OCI-LY3 (cell line): Measurements from ENCODE around the gene DTNBP1.

Source experiments
- H2AFZ ChIP-seq: fragments of 200-600, 300-600 bp; shearing (Covaris generic); 2 replicates; pipeline ENCODE4 v1.6.0; 2014; ENCODE audit warnings: antibody characterized with exemption, low read depth, low read length
- H3K27ac ChIP-seq: fragments of 200-600, 300-600 bp; sonication (generic); 2 replicates; pipeline ENCODE4 v1.5.1; 2014; ENCODE audit warnings: mild to moderate bottlenecking, low read length, moderate library complexity, mixed read lengths
- H3K27me3 ChIP-seq: fragments of 200-600, 300-600 bp; sonication (generic); 2 replicates; pipeline ENCODE4 v1.6.1; 2014; ENCODE audit warnings: low read depth, low read length, mixed read lengths
- H3K36me3 ChIP-seq: fragments of 200-600, 300-600 bp; sonication (generic); replicated peaks from 2 replicates; pipeline ENCODE3; 2014; ENCODE audit warnings: low read depth, low read length, mixed read lengths
- H3K4me1 ChIP-seq: fragments of 300-600, 200-600 bp; sonication (generic); 2 replicates; pipeline ENCODE4 v1.6.1; 2014; ENCODE audit warnings: low read length, mixed read lengths
- H3K4me2 ChIP-seq: fragments of 200-600, 300-600 bp; sonication (generic); 2 replicates; pipeline ENCODE4 v1.6.1; 2014; ENCODE audit warnings: low read length, mixed read lengths
- H3K4me3 ChIP-seq: fragments of 300-600, 200-600 bp; sonication (generic); 2 replicates; pipeline ENCODE4 v1.5.1; 2014; ENCODE audit warnings: antibody characterized with exemption, mild to moderate bottlenecking, low read length, moderate library complexity
- H3K79me2 ChIP-seq: fragments of 300-600, 200-600 bp; shearing (Covaris generic); 2 replicates; pipeline ENCODE4 v1.6.1; 2014; ENCODE audit warnings: mild to moderate bottlenecking, low read length, mixed read lengths
- H3K9ac ChIP-seq: fragments of 300-600, 200-600 bp; shearing (Covaris generic); 2 replicates; pipeline ENCODE4 v1.6.0; 2014; ENCODE audit warnings: mild to moderate bottlenecking, low read length, moderate library complexity
- H3K9me3 ChIP-seq: fragments of 200-600, 300-600 bp; shearing (Covaris generic); 2 replicates; pipeline ENCODE4 v1.6.1; 2014; ENCODE audit warnings: low read length, mixed read lengths; ENCODE audit not compliant: insufficient read depth
- H4K20me1 ChIP-seq: fragments of 200-600, 300-600 bp; sonication (generic); 2 replicates; pipeline ENCODE4 v1.6.1; 2016; ENCODE audit warnings: low read length, mixed read lengths; ENCODE audit not compliant: insufficient read depth
- EZH2phosphoT487 ChIP-seq: fragments of 200-600 bp; shearing (Covaris generic); IDR thresholded peaks from 2 replicates; pipeline ENCODE4 v1.6.1; 2018; ENCODE audit warnings: antibody characterized with exemption, mixed run types, low read depth
- TF ChIP-seq, protein P1 (sequence below): fragments of 200-600, 300-600 bp; sonication (generic); IDR thresholded peaks from 2 replicates; pipeline ENCODE4 v1.5.1; 2014; ENCODE audit warnings: antibody characterized with exemption, low read length, low read depth

The DTNBP1 gene

DNA sequence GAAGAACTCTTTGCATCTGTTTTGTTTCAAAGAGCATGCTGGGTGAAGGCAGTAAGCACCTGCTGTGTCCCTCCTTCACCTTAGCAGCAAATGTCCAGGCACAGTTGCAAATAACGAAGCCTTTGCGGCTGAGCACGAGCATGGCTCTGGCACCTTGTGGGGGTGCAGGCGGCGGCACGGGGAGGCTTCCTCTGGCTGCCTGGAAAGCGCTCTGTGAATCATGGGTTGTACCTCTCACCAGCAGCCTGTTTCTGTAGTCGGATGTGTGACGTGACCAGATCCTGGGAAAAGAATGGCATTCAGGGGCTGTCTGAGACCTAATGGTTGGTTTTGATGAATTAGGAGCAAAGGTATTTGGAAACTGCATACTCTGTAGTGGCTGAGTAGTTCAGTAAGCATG, 144.8 kb downstream of the DTNBP1 start:
- no peaks in the 10 kb centered on the region for H3K4me1 ChIP-seq
- no peak overlapping the region for H3K4me3 ChIP-seq
- H2AFZ ChIP-seq: no peak overlapping the region
- no peak overlapping the region for H3K9ac ChIP-seq
- H3K79me2 ChIP-seq: no peaks in the 10 kb centered on the region
- H3K27ac ChIP-seq: no peak overlapping the region
- H3K36me3 ChIP-seq: peaks cover 6% of the 10 kb centered on the region
- no peaks in the 10 kb centered on the region for H3K9me3 ChIP-seq
- H4K20me1 ChIP-seq: no peaks in the 10 kb centered on the region
- no peak for TF ChIP-seq EZH2phosphoT487
- TF ChIP-seq, protein P1, sequence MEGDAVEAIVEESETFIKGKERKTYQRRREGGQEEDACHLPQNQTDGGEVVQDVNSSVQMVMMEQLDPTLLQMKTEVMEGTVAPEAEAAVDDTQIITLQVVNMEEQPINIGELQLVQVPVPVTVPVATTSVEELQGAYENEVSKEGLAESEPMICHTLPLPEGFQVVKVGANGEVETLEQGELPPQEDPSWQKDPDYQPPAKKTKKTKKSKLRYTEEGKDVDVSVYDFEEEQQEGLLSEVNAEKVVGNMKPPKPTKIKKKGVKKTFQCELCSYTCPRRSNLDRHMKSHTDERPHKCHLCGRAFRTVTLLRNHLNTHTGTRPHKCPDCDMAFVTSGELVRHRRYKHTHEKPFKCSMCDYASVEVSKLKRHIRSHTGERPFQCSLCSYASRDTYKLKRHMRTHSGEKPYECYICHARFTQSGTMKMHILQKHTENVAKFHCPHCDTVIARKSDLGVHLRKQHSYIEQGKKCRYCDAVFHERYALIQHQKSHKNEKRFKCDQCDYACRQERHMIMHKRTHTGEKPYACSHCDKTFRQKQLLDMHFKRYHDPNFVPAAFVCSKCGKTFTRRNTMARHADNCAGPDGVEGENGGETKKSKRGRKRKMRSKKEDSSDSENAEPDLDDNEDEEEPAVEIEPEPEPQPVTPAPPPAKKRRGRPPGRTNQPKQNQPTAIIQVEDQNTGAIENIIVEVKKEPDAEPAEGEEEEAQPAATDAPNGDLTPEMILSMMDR: no peak
- H3K27me3 ChIP-seq: no peaks in the 10 kb centered on the region
- no peak overlapping the region for H3K4me2 ChIP-seq

DNA sequence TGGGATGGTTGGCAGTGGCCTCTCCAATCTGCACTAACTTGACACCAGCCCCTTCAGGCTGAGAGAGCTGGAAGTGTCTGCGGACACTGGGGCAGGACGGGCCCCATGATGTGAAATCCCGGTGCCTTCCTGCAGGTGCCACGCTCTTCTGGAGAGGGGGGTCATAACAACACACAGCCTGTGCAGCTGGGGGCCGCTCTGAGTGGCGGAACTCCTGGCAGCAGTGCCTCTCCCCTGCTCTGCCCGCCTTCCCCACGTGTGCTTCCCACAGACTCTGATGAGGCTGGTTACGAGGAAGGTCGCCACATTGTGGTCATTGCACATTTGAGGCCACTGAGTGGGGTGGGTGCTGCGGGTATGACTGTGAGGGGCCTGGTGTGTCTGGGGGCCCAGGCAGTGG, 145.2 kb downstream of the DTNBP1 start:
- H2AFZ ChIP-seq: no peak overlapping the region
- H3K27me3 ChIP-seq: no peaks in the 10 kb centered on the region
- H3K36me3 ChIP-seq: peaks cover 2% of the 10 kb centered on the region
- no peak overlapping the region for H3K4me2 ChIP-seq
- no peaks in the 10 kb centered on the region for H3K4me1 ChIP-seq
- H3K9me3 ChIP-seq: no peaks in the 10 kb centered on the region
- H3K9ac ChIP-seq: no peak overlapping the region
- TF ChIP-seq, protein P1: no peak
- no peak for TF ChIP-seq EZH2phosphoT487
- no peaks in the 10 kb centered on the region for H3K79me2 ChIP-seq
- no peaks in the 10 kb centered on the region for H4K20me1 ChIP-seq
- H3K27ac ChIP-seq: no peak overlapping the region
- no peak overlapping the region for H3K4me3 ChIP-seq

DNA sequence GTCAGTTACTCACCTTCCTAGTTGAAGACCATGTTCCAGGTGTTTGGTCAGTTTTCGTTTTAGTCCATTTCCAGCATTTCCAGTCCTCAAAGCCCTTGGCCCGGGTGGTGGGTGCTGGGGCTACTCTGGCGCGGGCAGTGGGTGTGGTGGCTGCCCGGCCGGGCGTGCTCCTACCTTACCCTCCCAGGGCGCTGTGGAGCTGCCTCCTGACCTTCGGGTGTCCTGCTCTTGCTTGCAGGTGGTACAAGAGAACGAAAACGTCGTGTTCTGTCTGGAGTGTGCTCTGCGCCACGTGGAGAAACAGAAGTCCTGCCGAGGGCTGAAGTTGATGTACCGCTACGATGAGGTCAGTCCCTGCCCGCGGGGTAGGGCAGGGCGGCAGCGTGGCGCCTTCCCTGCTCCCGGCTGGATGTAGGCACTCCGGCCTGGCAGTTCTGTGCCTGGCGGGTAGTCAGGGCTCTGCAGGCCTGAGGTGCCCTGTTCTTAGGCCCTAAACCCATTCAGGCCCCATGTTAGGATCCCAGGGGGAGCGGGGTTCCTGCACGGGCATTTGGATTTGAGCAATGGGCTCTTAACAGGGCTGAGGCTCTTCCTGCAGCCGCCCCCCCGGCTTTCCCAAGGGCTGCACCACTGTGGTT, 145.8 kb downstream of the DTNBP1 start:
- no peak overlapping the region for H3K4me2 ChIP-seq
- no peak overlapping the region for H3K4me3 ChIP-seq
- no peaks in the 10 kb centered on the region for H3K27me3 ChIP-seq
- no peaks in the 10 kb centered on the region for H3K79me2 ChIP-seq
- H3K9ac ChIP-seq: no peak overlapping the region
- no peaks in the 10 kb centered on the region for H4K20me1 ChIP-seq
- H3K36me3 ChIP-seq: peaks cover under 1% of the 10 kb centered on the region
- no peak overlapping the region for H2AFZ ChIP-seq
- H3K4me1 ChIP-seq: no peaks in the 10 kb centered on the region
- no peak overlapping the region for H3K27ac ChIP-seq
- no peak for TF ChIP-seq EZH2phosphoT487
- TF ChIP-seq, protein P1: no peak
- no peaks in the 10 kb centered on the region for H3K9me3 ChIP-seq

DNA sequence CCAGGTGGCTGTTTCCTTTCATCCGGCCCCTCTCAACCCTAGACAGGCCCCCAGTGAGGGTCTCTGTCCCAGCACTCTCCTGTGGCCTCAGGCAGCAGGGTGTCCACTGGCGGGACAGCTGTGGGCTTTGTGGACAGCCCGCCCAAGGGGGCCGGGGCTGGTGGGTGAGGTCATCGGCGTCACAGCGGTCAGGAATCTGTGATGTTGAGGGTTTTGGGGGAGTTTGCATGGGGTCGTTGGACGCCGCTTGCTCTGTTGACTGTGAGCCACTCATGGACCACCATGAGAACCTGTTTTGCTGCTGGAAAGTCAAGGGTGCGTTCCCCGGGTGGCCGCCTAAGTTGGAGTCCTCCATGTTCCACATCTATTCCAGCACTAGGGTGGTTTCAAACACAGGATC, 146.4 kb downstream of the DTNBP1 start:
- H3K4me2 ChIP-seq: no peak overlapping the region
- H3K27me3 ChIP-seq: no peaks in the 10 kb centered on the region
- H3K27ac ChIP-seq: no peak overlapping the region
- peaks cover 4% of the 10 kb centered on the region for H3K36me3 ChIP-seq
- H3K4me1 ChIP-seq: no peaks in the 10 kb centered on the region
- H4K20me1 ChIP-seq: no peaks in the 10 kb centered on the region
- no peak for TF ChIP-seq EZH2phosphoT487
- TF ChIP-seq, protein P1: no peak
- no peaks in the 10 kb centered on the region for H3K9me3 ChIP-seq
- H3K4me3 ChIP-seq: no peak overlapping the region
- no peak overlapping the region for H3K9ac ChIP-seq
- H3K79me2 ChIP-seq: no peaks in the 10 kb centered on the region
- no peak overlapping the region for H2AFZ ChIP-seq
